HG03064 (cell line): ENCODE results near the gene HIF3A.
"Not testable (repeated sequence)": the region's sequence is repeated elsewhere in the genome, so short reads cannot be mapped to it uniquely, and the experiment has no call there.

ENCODE experiments used
- ATAC-seq: cut with Tn5 transposase; IDR thresholded peaks from one replicate; pipeline ENCODE4 v1.9.1; 2021; ENCODE audit warnings: low read depth; ENCODE audit not compliant: unreplicated experiment

HIF3A gene

GRCh38 chr19:46289724-46290619 is 6.9 kb upstream of the HIF3A start:
- ATAC-seq: no peak

- ATAC-seq: no peak
These were observed 5.0 kb upstream of the HIF3A start for GRCh38 chr19:46291829-46292228.

- no peak for ATAC-seq
These were observed 2.3 kb upstream of the HIF3A start for GRCh38 chr19:46294494-46294893.

GRCh38 chr19:46295401-46296201 is 1.2 kb upstream of the HIF3A start:
- ATAC-seq: no peak

- no peak for ATAC-seq
These were observed 701 bp upstream of the HIF3A start for GRCh38 chr19:46296202-46296480.

GRCh38 chr19:46297700-46298478 is 1.0 kb downstream of the HIF3A start:
- ATAC-seq: no peak

GRCh38 chr19:46298479-46299003 is 1.7 kb downstream of the HIF3A start:
- no peak for ATAC-seq

GRCh38 chr19:46299004-46299509 is 2.2 kb downstream of the HIF3A start:
- no peak for ATAC-seq

- ATAC-seq: no peak
These were observed 2.9 kb downstream of the HIF3A start for GRCh38 chr19:46299695-46300094.

- ATAC-seq: no peak
These were observed 6.5 kb downstream of the HIF3A start for GRCh38 chr19:46303322-46303690.

GRCh38 chr19:46303691-46304397 is 7.0 kb downstream of the HIF3A start:
- no peak for ATAC-seq

- ATAC-seq: no peak
These were observed 9.7 kb downstream of the HIF3A start for GRCh38 chr19:46306501-46306900.

- ATAC-seq: no peak
These were observed 11.7 kb downstream of the HIF3A start for GRCh38 chr19:46308510-46308909.

- no peak for ATAC-seq
These were observed 12.2 kb downstream of the HIF3A start for GRCh38 chr19:46309056-46309455.

- no peak for ATAC-seq
These were observed 14.6 kb downstream of the HIF3A start for GRCh38 chr19:46311444-46311843.

- not testable (repeated sequence) for ATAC-seq
These were observed 17.0 kb downstream of the HIF3A start for GRCh38 chr19:46313540-46314469.

GRCh38 chr19:46317339-46317738 is 20.5 kb downstream of the HIF3A start:
- no peak for ATAC-seq

GRCh38 chr19:46319613-46320012 is 22.8 kb downstream of the HIF3A start:
- ATAC-seq: no peak

GRCh38 chr19:46320559-46320958 is 23.7 kb downstream of the HIF3A start:
- no peak for ATAC-seq
